HG02970 (cell line): Measurements from ENCODE around the gene ARHGEF11.
"Not testable (repeated sequence)": the region's sequence is repeated elsewhere in the genome, so short reads cannot be mapped to it uniquely, and the experiment has no call there.

Source experiments
- ATAC-seq: cut with Tn5 transposase; IDR thresholded peaks from one replicate; pipeline ENCODE4 v1.9.1; 2021; ENCODE audit warnings: mild to moderate bottlenecking, moderate library complexity, moderate number of reproducible peaks; ENCODE audit not compliant: unreplicated experiment, low FRiP score

ARHGEF11 gene

GRCh38 chr1:156935505-156936128 lies 109.9 kb downstream of the ARHGEF11 start:
- ATAC-seq = no peak

DNA sequence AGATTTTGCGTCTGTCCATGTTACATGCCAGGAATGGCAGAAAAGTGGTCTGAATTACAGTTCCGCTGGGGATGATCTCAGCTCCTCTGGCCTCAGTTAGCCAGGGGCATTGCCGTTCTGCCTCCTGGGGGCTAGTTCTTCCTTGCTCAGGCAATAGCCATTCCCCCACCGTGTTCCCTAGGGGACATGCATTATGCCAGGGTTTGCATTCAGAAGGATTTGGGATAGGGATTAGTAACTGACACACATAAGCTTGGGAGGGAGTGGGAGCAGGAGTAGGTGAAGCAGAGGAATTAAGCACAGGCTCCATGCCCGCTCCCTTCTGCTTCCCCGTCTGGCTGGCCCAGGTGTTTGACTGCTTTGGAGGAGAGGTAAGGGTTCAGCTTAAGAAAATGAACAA lies 112.4 kb downstream of the ARHGEF11 start:
- ATAC-seq = no peak

GRCh38 chr1:156931974-156932710 lies 113.4 kb downstream of the ARHGEF11 start:
- no peak for ATAC-seq

DNA sequence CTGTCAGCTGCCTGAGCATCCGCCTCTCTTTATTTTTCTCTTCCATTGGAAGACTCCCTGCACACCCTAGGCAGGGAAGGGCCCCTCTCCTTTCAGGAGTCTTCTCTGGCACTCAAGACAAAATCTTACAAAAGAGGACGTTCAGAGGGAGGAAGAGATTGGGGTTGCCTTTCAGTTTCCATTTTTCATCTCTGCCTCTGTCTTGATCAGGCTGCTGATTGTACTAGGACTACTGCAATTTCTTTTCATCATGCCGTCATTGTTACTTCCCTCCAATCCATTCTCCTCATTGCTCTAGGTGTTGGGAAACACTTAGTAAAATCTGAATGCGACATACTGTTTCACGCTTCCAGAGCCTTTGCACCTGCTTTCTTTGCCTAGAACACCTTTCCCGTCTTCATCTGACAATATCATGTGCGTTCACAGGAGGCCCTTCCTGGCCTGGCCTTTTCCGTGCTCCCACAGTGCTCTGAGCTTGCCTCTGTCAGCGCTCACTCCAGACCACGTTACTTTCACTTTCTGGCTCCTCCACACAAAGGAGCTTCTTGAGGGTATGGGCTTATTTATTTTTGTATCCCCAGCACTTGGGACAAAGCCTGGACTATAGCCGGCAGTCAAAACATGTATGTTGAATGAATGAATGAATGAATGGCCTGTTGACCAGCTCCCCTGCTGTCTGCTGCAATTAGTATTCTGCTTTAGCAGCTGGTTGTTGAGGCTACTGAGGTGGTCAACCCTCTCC lies 114.2 kb downstream of the ARHGEF11 start:
- ATAC-seq = no peak

DNA sequence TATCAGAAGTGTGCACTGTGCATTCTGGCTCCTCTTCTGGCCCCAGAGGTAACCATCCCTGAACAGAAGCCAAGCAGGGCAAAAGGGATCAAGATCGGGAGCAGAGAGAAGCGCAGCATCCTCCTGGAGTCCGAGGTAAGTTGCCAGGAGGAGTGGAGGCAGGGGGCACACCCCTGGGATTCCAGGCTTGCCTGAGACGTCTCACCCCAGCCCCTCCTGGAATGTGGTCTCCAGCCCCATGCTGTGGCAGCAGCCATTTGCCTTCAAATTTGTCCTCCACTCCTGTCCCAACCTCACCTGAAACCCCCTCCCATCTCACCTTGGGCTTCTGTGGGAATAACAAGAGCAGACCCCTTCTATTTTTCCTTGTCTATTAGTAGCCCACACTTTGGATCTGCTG lies 115.1 kb downstream of the ARHGEF11 start:
- ATAC-seq = no peak

DNA sequence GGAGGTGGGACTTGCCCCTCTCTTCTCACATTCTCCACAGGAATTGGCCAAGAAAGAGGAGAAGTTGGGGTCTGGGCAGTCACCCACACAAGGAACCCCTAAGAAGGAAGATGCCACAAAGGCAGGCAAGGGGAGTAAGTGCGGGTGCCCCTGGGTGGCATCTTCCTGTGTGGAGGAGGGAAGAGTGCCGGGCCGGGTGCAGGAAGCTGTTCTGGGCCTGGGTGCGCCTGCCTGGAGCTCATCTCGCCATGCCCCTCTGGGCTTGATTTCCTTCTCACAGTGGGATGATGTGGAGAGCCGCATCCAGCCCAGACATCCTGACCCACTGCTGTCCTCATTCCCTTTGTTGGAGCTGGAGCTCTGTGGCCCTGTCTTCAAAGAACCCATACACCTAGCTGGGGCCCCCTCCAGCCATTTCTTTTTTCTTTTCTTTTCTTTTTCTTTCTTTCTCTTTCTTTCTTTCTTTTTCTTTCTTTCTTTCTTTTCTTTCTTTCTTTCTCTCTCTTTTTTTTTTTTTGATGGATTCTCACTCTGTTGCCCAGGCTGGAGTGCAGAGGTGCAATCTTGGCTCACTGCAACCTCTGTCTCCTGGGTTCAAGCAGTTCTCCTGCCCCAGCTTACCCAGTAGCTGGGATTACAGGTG lies 115.8 kb downstream of the ARHGEF11 start:
- ATAC-seq = no peak

DNA sequence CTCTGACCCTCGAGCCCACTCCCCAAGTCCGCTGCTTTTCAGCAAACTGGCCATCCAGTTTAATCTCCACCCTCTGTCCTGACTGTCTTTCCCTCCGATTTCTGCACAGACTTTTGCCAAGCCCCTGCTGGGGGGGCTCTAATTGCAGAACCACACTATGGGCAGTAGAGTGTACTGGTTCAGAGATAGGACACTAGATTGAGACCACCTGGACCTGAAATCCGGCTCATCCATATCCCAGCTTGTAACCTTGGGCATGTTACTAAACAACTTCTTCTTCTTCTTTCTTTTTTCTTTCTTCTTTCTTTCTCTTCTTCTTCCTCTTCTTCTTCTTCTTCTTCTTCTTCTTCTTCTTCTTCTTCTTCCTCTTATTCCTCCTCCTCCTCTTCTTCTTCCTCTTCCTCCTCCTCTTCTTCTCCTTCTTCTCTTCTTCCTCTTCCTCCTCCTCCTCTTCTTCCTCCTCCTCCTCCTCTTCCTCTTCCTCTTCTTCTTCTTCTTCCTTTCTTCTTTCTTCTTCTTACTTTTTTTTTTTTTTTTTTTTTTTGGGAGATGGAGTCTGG lies 117.4 kb downstream of the ARHGEF11 start:
- ATAC-seq = no peak

GRCh38 chr1:156927215-156928042 lies 118.1 kb downstream of the ARHGEF11 start:
- no peak for ATAC-seq

GRCh38 chr1:156926695-156927094 lies 118.8 kb downstream of the ARHGEF11 start:
- not testable (repeated sequence) for ATAC-seq

DNA sequence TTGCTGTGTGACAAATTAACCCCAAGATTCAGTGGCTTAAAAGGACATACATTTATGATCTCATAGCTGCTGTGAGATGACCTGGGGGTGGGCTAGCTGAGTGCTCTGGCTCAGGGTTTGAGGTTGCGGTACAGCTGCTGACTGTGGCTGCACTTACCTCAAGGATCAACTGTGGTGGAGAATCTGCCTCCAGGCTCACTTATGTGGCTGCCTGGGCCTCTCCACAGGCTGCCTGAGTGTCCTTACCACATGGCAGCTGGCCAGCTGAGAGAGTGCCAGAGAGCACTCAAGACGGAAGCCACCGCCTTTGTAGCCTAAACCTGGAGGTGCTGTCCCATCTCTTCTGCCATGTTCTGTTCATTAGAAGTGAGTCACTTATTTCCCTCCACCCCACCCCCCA lies 119.4 kb downstream of the ARHGEF11 start:
- no peak for ATAC-seq

DNA sequence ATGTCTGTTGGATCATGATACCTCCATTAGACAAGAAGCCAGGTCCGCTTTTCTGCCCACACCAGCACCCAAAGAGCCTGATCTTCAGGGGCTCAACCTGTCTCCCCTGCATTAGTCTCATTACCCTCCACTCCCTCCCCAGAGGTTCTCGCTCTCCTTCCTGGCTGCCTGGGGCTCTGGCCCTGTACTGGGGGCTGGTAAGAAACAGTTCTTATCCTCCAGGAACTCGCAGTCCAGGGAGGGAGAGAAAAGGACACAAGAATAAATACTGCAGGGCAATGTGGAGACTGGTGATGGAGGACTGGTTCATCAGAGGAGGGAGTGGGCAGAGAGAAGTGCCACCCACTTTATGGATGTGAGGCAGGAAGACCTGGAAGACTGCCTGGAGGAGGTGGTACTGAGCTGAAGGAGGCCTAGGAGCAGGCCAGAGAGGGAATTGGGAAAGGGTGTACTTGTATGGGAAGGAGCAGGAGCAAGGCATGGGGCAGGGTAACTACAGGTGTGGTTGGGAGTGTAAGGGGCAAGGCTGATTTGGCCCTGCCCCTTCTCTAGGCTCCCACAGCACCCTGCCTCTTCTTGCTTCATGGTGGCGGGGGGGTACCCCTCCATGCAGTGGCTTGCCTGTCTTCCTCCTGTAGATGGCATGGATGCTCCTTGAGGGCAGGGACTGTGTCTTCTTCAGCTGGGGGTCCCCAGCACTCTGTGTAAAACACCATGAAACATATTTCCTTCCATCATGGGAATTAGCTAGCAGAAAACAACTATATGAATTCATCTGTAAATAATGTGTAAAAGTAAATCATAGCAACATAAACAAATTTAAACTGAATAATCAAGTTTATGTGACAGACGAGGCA lies 120.2 kb downstream of the ARHGEF11 start:
- ATAC-seq = no peak

DNA sequence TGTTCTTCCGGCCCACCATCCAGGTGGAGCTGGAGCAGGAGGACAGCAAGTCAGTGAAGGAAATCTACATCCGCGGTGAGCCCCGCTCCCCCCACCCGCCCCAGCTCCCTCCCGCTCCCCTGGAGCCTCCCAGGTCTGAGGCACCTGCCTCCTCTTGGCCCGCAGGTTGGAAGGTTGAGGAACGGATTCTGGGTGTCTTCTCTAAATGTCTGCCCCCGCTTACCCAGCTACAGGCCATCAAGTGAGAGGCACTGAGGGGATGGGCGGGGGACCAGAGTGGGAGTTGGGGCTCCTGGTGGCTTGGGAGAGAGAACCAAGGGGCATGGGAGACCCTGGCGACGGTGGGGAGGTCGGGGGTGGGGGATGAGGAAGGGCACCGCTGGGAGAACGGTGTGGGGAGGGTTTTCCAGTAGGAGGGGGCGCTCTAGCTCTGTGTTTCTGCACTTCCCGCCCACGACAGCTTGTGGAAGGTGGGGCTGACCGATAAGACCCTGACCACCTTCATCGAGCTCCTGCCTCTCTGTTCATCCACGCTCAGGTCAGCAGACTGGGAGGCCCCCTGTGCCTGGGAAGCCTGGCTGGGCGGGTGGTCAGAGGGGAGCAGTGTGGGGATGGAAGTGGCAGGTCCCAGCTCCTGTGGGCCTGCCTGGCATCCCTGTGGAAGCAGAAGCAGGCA lies 120.9 kb downstream of the ARHGEF11 start:
- no peak for ATAC-seq

GRCh38 chr1:156923670-156924477 lies 121.7 kb downstream of the ARHGEF11 start:
- no peak for ATAC-seq

DNA sequence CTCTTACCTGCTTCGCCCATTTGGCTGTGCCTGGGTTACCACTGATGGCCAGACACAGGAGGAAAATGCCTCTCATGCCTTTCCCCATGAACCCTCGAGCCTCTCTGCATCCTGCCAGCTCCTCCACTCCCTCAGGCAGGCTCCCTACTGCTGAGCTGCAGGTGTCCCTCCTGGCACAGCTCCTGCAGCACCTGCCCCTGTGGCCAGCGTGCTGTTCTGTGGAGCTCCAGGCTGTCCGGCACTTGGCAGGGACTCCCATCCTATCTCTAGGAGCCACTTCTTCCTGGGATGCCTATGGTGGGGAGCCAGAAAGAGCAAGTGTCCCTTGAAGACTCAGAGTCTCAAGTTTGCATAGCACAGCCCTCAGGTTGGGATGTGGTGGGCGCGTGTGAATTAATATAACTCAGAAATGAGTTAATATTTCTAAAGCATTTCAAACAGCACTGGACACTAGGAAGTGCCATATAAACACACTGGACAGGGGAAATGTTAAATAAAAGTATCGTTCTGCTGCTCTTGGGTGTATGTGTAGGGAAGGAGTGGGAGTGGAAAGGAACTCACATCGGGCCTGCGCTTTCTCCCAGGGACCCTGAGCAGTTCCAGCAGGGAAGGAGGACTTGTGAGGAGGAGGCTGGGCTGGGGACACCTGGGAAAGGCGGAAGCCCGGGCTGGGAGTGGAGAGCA lies 122.4 kb downstream of the ARHGEF11 start:
- ATAC-seq = no peak

DNA sequence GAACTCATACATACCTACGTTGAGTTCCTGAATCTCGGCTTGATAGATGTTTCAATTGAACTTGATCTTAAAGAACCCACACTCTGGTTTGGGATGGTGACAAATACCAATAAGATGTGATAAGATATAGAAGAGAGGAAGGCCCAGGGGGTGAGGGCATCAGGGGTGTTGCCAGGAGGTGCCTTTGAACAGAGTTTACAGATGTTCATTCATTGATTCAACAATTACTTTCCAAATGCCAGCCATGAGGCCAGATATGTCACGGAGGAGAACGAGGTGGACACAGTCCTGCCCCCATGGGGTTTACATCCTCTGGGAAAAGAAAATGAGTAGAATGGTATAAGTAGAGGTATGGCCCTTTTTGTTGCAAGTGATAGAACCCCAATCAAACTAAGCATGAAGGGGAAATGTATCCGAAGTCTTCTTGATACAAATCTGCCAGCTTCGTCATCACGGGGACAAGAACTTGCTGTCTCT lies 124.5 kb downstream of the ARHGEF11 start:
- no peak for ATAC-seq

GRCh38 chr1:156920233-156921052 lies 125.1 kb downstream of the ARHGEF11 start, which contains the start of gene LRRC71:
LRRC71 (plus strand) TSS chr1:156920632; CDS start chr1:156920804, 172 bp downstream.
- ATAC-seq = no peak
